Measurements from ENCODE around the gene KCND2. TPM values are rescaled to one million over a fixed set of nuclear protein-coding genes. Genes with fewer than 3 reads are reported as not detected.

KCND2 gene
- total and polyA plus RNA-seq, 2 of the 8 experiments (the other 6 are each of a cell fraction or from before 2014, with no cell fraction given): 4.6 to 7.7 TPM

DNA sequence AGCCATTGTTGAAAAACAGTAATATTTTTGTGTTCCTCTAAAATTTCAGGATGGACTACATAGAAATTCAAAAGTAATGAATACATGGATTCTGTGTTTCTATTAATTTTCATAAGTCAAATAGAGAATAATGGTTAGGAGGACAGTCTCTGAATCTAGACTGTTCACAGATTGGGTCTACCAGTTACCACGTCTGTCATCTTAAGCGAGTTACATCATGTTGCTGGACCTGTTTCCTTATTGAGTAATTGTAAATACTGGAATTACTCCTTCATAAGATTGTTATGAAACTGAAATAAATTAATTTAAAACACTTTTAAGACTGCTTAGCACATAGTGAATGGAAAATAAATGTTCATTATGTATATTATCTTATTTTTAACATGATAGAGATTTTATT is 172.3 kb downstream of the KCND2 start:
- Histone ChIP-seq H3K36me3 (ENCODE audit: control insufficient read depth in 2 of 4, insufficient read depth in 4 of 4, low read length in 3 of 4) (no peaks in the 10 kb centered on the region), H2BK5ac (ENCODE audit: low read depth, low read length) (no peak overlapping the region), H3K4me2 (ENCODE audit: insufficient read depth in 1 of 2, low read depth in 2 of 2, low read length in 2 of 2) (no peak overlapping the region), H3K27ac (ENCODE audit: low read depth, low read length) (no peak overlapping the region), H4K5ac (ENCODE audit: insufficient read length, low read depth, low read length) (no peak overlapping the region), H2AFZ (ENCODE audit: low read length) (no peak overlapping the region), H2AK5ac (ENCODE audit: low read depth, low read length) (no peak overlapping the region), H3K27me3 (replicated peaks in 1 of 4; ENCODE audit: control insufficient read depth in 3 of 4, extremely low read depth in 1 of 4, insufficient read depth in 3 of 4, low read length in 3 of 4) (no peaks in the 10 kb centered on the region), H3K4ac (replicated peaks; ENCODE audit: insufficient read length, low read depth, low read length) (no peak overlapping the region), H3K79me2 (ENCODE audit: control insufficient read depth in 1 of 2, insufficient read depth in 2 of 2, low read length in 2 of 2) (no peaks in the 10 kb centered on the region), H3K9ac (replicated peaks in 1 of 4; ENCODE audit: extremely low read depth in 1 of 4, low read depth in 3 of 4, low read length in 3 of 4) (no peak overlapping the region), H4K91ac (replicated peaks; ENCODE audit: insufficient read length, low read length) (no peak overlapping the region), H3K14ac (ENCODE audit: insufficient read length) (no peak overlapping the region), H2BK15ac (ENCODE audit: low read length) (no peak overlapping the region), H4K20me1 (replicated peaks in 1 of 2; ENCODE audit: control insufficient read depth in 1 of 2, insufficient read depth in 2 of 2, low read length in 2 of 2) (no peaks in the 10 kb centered on the region), H3K23ac (ENCODE audit: insufficient read length) (no peak overlapping the region), H2BK12ac (ENCODE audit: low read depth, low read length) (no peak overlapping the region), H3K18ac (ENCODE audit: extremely low read depth, low read length) (no peak overlapping the region), H3K4me3 (ENCODE audit: extremely low read depth in 1 of 4, insufficient read depth in 2 of 4, low read depth in 3 of 4, low read length in 4 of 4) (no peak overlapping the region), H3K56ac (replicated peaks; ENCODE audit: insufficient read length, low read depth, low read length) (no peak overlapping the region), H3K9me3 (ENCODE audit: insufficient read depth in 2 of 2, low read depth in 1 of 2, low read length in 1 of 2) (no peaks in the 10 kb centered on the region), H3K23me2 (ENCODE audit: low read depth, low read length) (no peaks in the 10 kb centered on the region; the same call in 1 of the 2 replicates), H2BK20ac (ENCODE audit: low read length) (no peak overlapping the region), H3K79me1 (ENCODE audit: low read depth, low read length) (no peaks in the 10 kb centered on the region), H4K8ac (ENCODE audit: extremely low read depth, insufficient read depth, low read length) (no peak overlapping the region), H3K4me1 (replicated peaks in 1 of 4; ENCODE audit: control insufficient read depth in 3 of 4, insufficient read depth in 4 of 4, low read length in 3 of 4) (no peaks in the 10 kb centered on the region), H2BK120ac (replicated peaks; ENCODE audit: low read depth, low read length) (no peak overlapping the region)
- 96% methylated on average over 2 of the region's 2 CpGs; no CpG with 5 or more reads in 1 of the 2 experiments for WGBS, 2 experiments (ENCODE audit: extremely low coverage in 1 of 2, insufficient coverage in 1 of 2, insufficient read length in 1 of 2, insufficient replicate concordance in 2 of 2, low coverage in 1 of 2, low lambda C conversion rate in 2 of 2, missing lambda C conversion rate in 1 of 2)
- CTCF ChIA-PET (ENCODE audit: partially characterized antibody): no interaction called here
- TF ChIP-seq, protein P1, sequence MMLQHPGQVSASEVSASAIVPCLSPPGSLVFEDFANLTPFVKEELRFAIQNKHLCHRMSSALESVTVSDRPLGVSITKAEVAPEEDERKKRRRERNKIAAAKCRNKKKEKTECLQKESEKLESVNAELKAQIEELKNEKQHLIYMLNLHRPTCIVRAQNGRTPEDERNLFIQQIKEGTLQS (IDR thresholded peaks at IDR 0.05; ENCODE audit: insufficient read depth, low read depth, low read length): no peak
- no peak for TF ChIP-seq SIRT6 (IDR thresholded peaks at IDR 0.05; ENCODE audit: low read length)
- TF ChIP-seq, protein P2, sequence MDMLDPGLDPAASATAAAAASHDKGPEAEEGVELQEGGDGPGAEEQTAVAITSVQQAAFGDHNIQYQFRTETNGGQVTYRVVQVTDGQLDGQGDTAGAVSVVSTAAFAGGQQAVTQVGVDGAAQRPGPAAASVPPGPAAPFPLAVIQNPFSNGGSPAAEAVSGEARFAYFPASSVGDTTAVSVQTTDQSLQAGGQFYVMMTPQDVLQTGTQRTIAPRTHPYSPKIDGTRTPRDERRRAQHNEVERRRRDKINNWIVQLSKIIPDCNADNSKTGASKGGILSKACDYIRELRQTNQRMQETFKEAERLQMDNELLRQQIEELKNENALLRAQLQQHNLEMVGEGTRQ (IDR thresholded peaks at IDR 0.05; ENCODE audit: low read length): no peak
- no peak for TF ChIP-seq SUZ12 (IDR thresholded peaks at IDR 0.05; ENCODE audit: low read length)
- no peak for TF ChIP-seq TBP (IDR thresholded peaks at IDR 0.05; ENCODE audit: low read depth, low read length)
- FAIRE-seq: no peak
- POLR2A ChIA-PET (ENCODE audit: partially characterized antibody): no interaction called here
- no peak for DNase-seq (ENCODE audit: low read depth in 1 of 2, low spot score in 2 of 2)
